ENCODE measurements around the gene SEM1.

DNA sequence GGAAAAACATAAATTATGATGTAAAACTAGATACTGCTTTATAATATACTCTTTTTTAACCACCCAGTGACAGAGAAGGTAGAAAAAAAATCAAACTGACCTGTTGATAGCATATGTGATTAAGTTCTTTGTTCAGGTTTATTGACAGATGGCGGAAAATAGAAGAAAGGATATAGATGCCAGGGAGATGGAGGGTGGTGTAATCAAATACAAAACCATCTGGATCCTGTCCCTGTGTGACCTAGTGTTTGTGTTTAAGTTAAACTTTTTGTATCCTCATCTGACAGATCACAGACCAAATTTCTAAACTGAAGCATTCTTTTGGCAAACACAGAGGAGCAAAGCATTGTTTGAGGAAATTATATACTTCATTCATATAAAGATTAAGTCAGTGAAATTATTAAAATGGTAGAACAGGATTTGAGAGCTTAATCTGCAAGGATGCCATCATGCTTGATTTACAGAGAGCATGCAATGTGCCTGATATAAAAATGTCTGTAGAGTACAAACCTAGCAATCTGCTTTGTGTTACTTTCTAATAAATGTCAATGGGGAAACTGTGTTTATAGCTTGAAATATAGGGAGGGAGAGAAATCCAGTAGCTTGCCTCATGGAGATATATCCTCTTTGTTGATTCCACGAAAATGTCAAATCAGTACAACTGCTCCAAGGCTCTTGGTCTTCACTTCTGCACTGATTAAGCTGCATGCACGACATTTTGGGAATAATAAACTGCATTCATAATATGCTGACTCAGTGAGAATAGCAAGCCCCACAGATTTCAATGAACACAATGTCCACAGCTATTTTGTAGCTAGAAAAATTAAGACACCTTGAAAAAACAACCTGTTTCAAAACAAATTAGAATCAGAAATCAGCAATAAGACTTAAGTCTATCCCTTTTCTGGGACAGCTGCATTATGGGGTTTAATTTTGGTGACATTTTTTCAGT is 39.0 kb downstream of the SEM1 start:
- TF ChIP-seq, protein P1, sequence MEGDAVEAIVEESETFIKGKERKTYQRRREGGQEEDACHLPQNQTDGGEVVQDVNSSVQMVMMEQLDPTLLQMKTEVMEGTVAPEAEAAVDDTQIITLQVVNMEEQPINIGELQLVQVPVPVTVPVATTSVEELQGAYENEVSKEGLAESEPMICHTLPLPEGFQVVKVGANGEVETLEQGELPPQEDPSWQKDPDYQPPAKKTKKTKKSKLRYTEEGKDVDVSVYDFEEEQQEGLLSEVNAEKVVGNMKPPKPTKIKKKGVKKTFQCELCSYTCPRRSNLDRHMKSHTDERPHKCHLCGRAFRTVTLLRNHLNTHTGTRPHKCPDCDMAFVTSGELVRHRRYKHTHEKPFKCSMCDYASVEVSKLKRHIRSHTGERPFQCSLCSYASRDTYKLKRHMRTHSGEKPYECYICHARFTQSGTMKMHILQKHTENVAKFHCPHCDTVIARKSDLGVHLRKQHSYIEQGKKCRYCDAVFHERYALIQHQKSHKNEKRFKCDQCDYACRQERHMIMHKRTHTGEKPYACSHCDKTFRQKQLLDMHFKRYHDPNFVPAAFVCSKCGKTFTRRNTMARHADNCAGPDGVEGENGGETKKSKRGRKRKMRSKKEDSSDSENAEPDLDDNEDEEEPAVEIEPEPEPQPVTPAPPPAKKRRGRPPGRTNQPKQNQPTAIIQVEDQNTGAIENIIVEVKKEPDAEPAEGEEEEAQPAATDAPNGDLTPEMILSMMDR (IDR thresholded peaks at IDR 0.05), result no peak
- TF ChIP-seq POLR2A (IDR thresholded peaks at IDR 0.05), result no peak
